Common myeloid progenitor, CD34-positive (primary cell): ENCODE results near the gene FMO5.
A peak's percentile ranks its signal among the peaks of the same experiment; 100 is the strongest.

Experiments used
- CTCF ChIA-PET: fragments of 350-600 bp; sonication (Branson Sonifier 250); formaldehyde crosslinking; loops from one replicate; lab custom pipeline; 2021; ENCODE audit warnings: antibody characterized with exemption; lab: Charles Lee
- POLR2A ChIA-PET: fragments of 350-600 bp; sonication (Branson Sonifier 250); formaldehyde crosslinking; loops from one replicate; lab custom pipeline; 2021; ENCODE audit warnings: antibody characterized with exemption; lab: Charles Lee
- DNase-seq, 3 donors: peaks; one replicate each; pipeline versions ENCODE4 v3.0.0 to v3.0.0-alpha.2; 2013
- H3K27ac ChIP-seq, 2 experiments: 1 replicate in 1 of 2; 2 replicates in 1 of 2; pipeline ENCODE4 v1.7.0; 2013; ENCODE audit warnings: inconsistent platforms in 2 of 2, low read length in 2 of 2, mild to moderate bottlenecking in 2 of 2, low read depth in 1 of 2, moderate library complexity in 1 of 2; ENCODE audit not compliant: severe bottlenecking in 2 of 2, insufficient read depth in 1 of 2, poor library complexity in 1 of 2
- H3K27me3 ChIP-seq, 5 experiments: replicated peaks in 2 of 5; 1 replicate in 3 of 5; 2 replicates in 2 of 5; pipeline versions ENCODE4 v1.6.1 to v1.7.0; 2013; ENCODE audit warnings: low read length in 4 of 5, mild to moderate bottlenecking in 2 of 5, moderate library complexity in 2 of 5, inconsistent platforms in 1 of 5; ENCODE audit not compliant: insufficient read depth in 5 of 5, control insufficient read depth in 4 of 5
- H3K36me3 ChIP-seq, 4 experiments: 1 replicate in 2 of 4; 2 replicates in 2 of 4; pipeline versions ENCODE4 v1.6.1 to v1.7.0; 2013; ENCODE audit warnings: low read length in 3 of 4, control low read depth in 1 of 4, mild to moderate bottlenecking in 1 of 4; ENCODE audit not compliant: control insufficient read depth in 4 of 4, insufficient read depth in 4 of 4
- H3K4me1 ChIP-seq, 4 experiments: 1 replicate in 3 of 4; 2 replicates in 1 of 4; pipeline versions ENCODE4 v1.6.1 to v1.7.1; 2013; ENCODE audit warnings: low read length in 3 of 4, mild to moderate bottlenecking in 3 of 4, control low read depth in 1 of 4, inconsistent platforms in 1 of 4, moderate library complexity in 1 of 4; ENCODE audit not compliant: control insufficient read depth in 4 of 4, insufficient read depth in 4 of 4; ENCODE audit errors: control extremely low read depth in 1 of 4
- H3K4me3 ChIP-seq, 7 experiments: 1 replicate in 4 of 7; 2 replicates in 3 of 7; pipeline versions ENCODE4 v1.5.1 to v1.7.0; 2013; ENCODE audit warnings: mild to moderate bottlenecking in 7 of 7, low read length in 6 of 7, moderate library complexity in 6 of 7, inconsistent platforms in 2 of 7, low read depth in 2 of 7, control low read depth in 1 of 7; ENCODE audit not compliant: insufficient read depth in 4 of 7, control insufficient read depth in 1 of 7; ENCODE audit errors: extremely low read depth in 1 of 7
- H3K9me3 ChIP-seq, 5 experiments: 1 replicate in 4 of 5; 2 replicates in 1 of 5; pipeline versions ENCODE4 v1.6.1 to v1.7.1; 2013; ENCODE audit warnings: low read length in 4 of 5, mild to moderate bottlenecking in 2 of 5, inconsistent platforms in 1 of 5, low read depth in 1 of 5, moderate library complexity in 1 of 5; ENCODE audit not compliant: control insufficient read depth in 4 of 5, insufficient read depth in 2 of 5; ENCODE audit errors: control extremely low read depth in 1 of 5
- WGBS: methylation state at CpG from one replicate; pipeline ENCODE4 v1.1.5; 2013; ENCODE audit not compliant: insufficient coverage; 5-methylcytosine and 5-hydroxymethylcytosine counted together

FMO5 gene

GRCh38 chr1:147264158-147264768 lies 39.1 kb upstream of the FMO5 start:
- H3K9me3 ChIP-seq, result no peaks in the 10 kb centered on the region
- H3K27ac ChIP-seq, result no peak overlapping the region
- POLR2A ChIA-PET, result no interaction called here
- 100% methylated on average over 1 of the region's 3 CpGs for WGBS
- no peaks in the 10 kb centered on the region for H3K4me1 ChIP-seq
- H3K36me3 ChIP-seq, result peaks cover 28 to 89% (median 56%) of the 10 kb centered on the region in 4 experiments
- CTCF ChIA-PET, result no interaction called here
- no peak overlapping the region for H3K4me3 ChIP-seq
- no peaks in the 10 kb centered on the region for H3K27me3 ChIP-seq
- no peak for DNase-seq

- CTCF ChIA-PET, result no interaction called here
- peaks cover 9 to 87% (median 46%) of the 10 kb centered on the region in 4 experiments for H3K36me3 ChIP-seq
Observed at GRCh38 chr1:147260956-147261355, 35.8 kb upstream of the FMO5 start.

GRCh38 chr1:147252540-147252939 lies 27.4 kb upstream of the FMO5 start:
- ChIA-PET CTCF (interaction anchor here (0.9 to 2.0 kb wide), 4 partner anchors 9 to 81 kb away, joined by 3 to 5 read pairs (median 4); no protein-coding TSS in a partner anchor), POLR2A (no interaction called here)
- Histone ChIP-seq H3K4me1 (peaks cover 0 to 14% (median 6%) of the 10 kb centered on the region in 4 experiments), H3K27me3 (no peaks in the 10 kb centered on the region), H3K4me3 (no peak overlapping the region), H3K36me3 (peaks cover 4 to 43% (median 20%) of the 10 kb centered on the region in 4 experiments), H3K27ac (no peak overlapping the region), H3K9me3 (no peaks in the 10 kb centered on the region)
- WGBS, result 97% methylated on average over 9 of the region's 9 CpGs
- DNase-seq, result no peak

More at GRCh38 chr1:147260956-147261355, 35.8 kb upstream of the FMO5 start:
- no peaks in the 10 kb centered on the region for H3K9me3 ChIP-seq
- DNase-seq, result no peak
- POLR2A ChIA-PET, result no interaction called here
- H3K27me3 ChIP-seq, result no peaks in the 10 kb centered on the region
- no peak overlapping the region for H3K4me3 ChIP-seq
- no peak overlapping the region for H3K27ac ChIP-seq
- H3K4me1 ChIP-seq, result no peaks in the 10 kb centered on the region
- WGBS, result 94% methylated on average over 2 of the region's 4 CpGs

GRCh38 chr1:147247656-147248238 lies 22.6 kb upstream of the FMO5 start:
- Histone ChIP-seq H3K27ac (peak overlapping the region in 1 of 2 experiments; percentile 64), H3K9me3 (no peaks in the 10 kb centered on the region), H3K4me1 (peaks cover 14 to 50% (median 33%) of the 10 kb centered on the region in 4 experiments), H3K27me3 (no peaks in the 10 kb centered on the region), H3K4me3 (peak overlapping the region in 1 of 7 experiments; percentile 24), H3K36me3 (peaks cover 0 to 17% (median 3%) of the 10 kb centered on the region in 4 experiments)
- 93% methylated on average over 2 of the region's 4 CpGs for WGBS
- POLR2A ChIA-PET, result no interaction called here
- CTCF ChIA-PET, result no interaction called here
- no peak for DNase-seq

- Histone ChIP-seq H3K36me3 (peaks cover 0 to 11% (median under 1%) of the 10 kb centered on the region in 4 experiments), H3K27me3 (no peaks in the 10 kb centered on the region), H3K4me1 (peaks cover 16 to 52% (median 35%) of the 10 kb centered on the region in 4 experiments), H3K4me3 (peak overlapping the region in 3 of 7 experiments; percentile 17 to 38 (median 35)), H3K27ac (peak overlapping the region in 1 of 2 experiments; percentile 64), H3K9me3 (no peaks in the 10 kb centered on the region)
- 55% methylated on average over 2 of the region's 2 CpGs for WGBS
- peak in 2 of 3 donors; percentile 54 to 61 for DNase-seq
- ChIA-PET CTCF (no interaction called here), POLR2A (no interaction called here)
Observed at GRCh38 chr1:147246910-147247655, 21.9 kb upstream of the FMO5 start.

GRCh38 chr1:147246044-147246690 lies 21.0 kb upstream of the FMO5 start:
- ChIA-PET POLR2A (no interaction called here), CTCF (no interaction called here)
- Histone ChIP-seq H3K9me3 (no peaks in the 10 kb centered on the region), H3K36me3 (peaks cover 0 to 8% (median 0%) of the 10 kb centered on the region in 4 experiments), H3K27ac (peak overlapping the region in 1 of 2 experiments; percentile 64), H3K4me1 (peaks cover 16 to 58% (median 37%) of the 10 kb centered on the region in 4 experiments), H3K4me3 (peak overlapping the region in 1 of 7 experiments; percentile 38), H3K27me3 (no peaks in the 10 kb centered on the region)
- no CpG with 5 or more reads among the region's 2 CpGs for WGBS
- peak in 1 of 3 donors; percentile 14 for DNase-seq
